Spleen (tissue), 11 donors: Measurements from ENCODE around the gene KBTBD2. TPM values are rescaled to one million over a fixed set of nuclear protein-coding genes. Genes with fewer than 3 reads are reported as not detected.

Experiments used
- DNase-seq: peaks from one replicate; pipeline ENCODE4 v3.0.0-alpha.2; 2020
- H3K27ac ChIP-seq, 8 donors: fragments of 200-600 bp; sonication (generic) in 7 of 8; 1 replicate in 4 of 8; 2 replicates in 4 of 8; pipeline versions ENCODE4 v1.5.0 to v1.8.0; 2016 to 2021; ENCODE audit warnings: inconsistent platforms in 4 of 8, mild to moderate bottlenecking in 4 of 8, moderate library complexity in 1 of 8
- H3K27me3 ChIP-seq, 7 donors: fragments of 200-600 bp; sonication (generic) in 6 of 7; replicated peaks in 1 of 7; 1 replicate in 4 of 7; 2 replicates in 3 of 7; pipeline versions ENCODE4 v1.5.0 to v1.8.0; 2016 to 2021; ENCODE audit warnings: inconsistent platforms in 3 of 7, mild to moderate bottlenecking in 1 of 7
- H3K36me3 ChIP-seq, 6 donors: fragments of 200-600 bp; sonication (generic) in 5 of 6; 1 replicate in 4 of 6; 2 replicates in 2 of 6; pipeline versions ENCODE4 v1.5.0 to v1.8.0; 2016 to 2021; ENCODE audit warnings: inconsistent platforms in 2 of 6
- H3K4me1 ChIP-seq, 6 donors: fragments of 200-600 bp; sonication (generic) in 5 of 6; 1 replicate in 3 of 6; 2 replicates in 3 of 6; pipeline versions ENCODE4 v1.5.0 to v1.8.0; 2016 to 2021; ENCODE audit warnings: inconsistent platforms in 3 of 6
- H3K4me3 ChIP-seq, 8 donors: fragments of 200-600 bp; sonication (generic) in 7 of 8; 1 replicate in 4 of 8; 2 replicates in 4 of 8; pipeline versions ENCODE4 v1.5.0 to v1.8.0; 2016 to 2021; ENCODE audit warnings: inconsistent platforms in 4 of 8, mild to moderate bottlenecking in 4 of 8, moderate library complexity in 2 of 8
- H3K9me3 ChIP-seq, 8 donors: fragments of 200-600 bp; sonication (generic) in 7 of 8; 1 replicate in 4 of 8; 2 replicates in 4 of 8; pipeline versions ENCODE4 v1.5.0 to v1.8.0; 2016 to 2021; ENCODE audit warnings: inconsistent platforms in 4 of 8
- POLR2A ChIP-seq, 3 donors: fragments of 450-650 bp; IDR thresholded peaks; one replicate each; pipeline ENCODE4 v1.5.1; 2017; ENCODE audit warnings: antibody characterized with exemption in 3 of 3, mild to moderate bottlenecking in 1 of 3
- POLR2AphosphoS5 ChIP-seq, 3 donors: sonication (generic); formaldehyde crosslinking; IDR thresholded peaks; one replicate each; pipeline ENCODE4 v1.5.1; 2017; ENCODE audit warnings: antibody characterized with exemption in 3 of 3
- WGBS, 5 donors: extraction: QIAGEN DNeasy Blood & Tissue Kit in 3 of 5; methylation state at CpG; one replicate each; pipeline versions ENCODE4 v1.1.5 to v1.1.7; 2013 to 2018; 5-methylcytosine and 5-hydroxymethylcytosine counted together
- intact Hi-C: fragments of 100-400 bp; cut with DNase I; formaldehyde crosslinking; loops from one replicate; pipeline ENCODE4 v1.15.0; 2023; ENCODE audit warnings: low total_unique reads
- polyA plus RNA-seq, 3 donors: library from polyadenylated mRNA; stranded (reverse); fragments of 200-250 nt; gene quantifications; one replicate each; pipeline ENCODE4 v1.2.1, GENCODE V29; 2013
- total RNA-seq, 7 donors: library from RNA; depleted of rRNA in 3 of 7; stranded (reverse); fragments of >200 nt in 3 of 7; fragmentation: NEBNext Ultra II Directional in 4 of 7; extraction: Animal tissue kit (Norgen Biotek cat#: 25700) in 4 of 7; gene quantifications; one replicate each; pipeline versions ENCODE4 v1.1.0 to v1.2.1, GENCODE V29; 2016 to 2021
- TF ChIP-seq, protein P1 (sequence below), 11 experiments: fragments of 200-600 bp in 7 of 11; fragments of 450-650 bp in 4 of 11; sonication (generic) in 4 of 11; IDR thresholded peaks in 8 of 11; conservative IDR thresholded peaks in 3 of 11; 1 replicate in 7 of 11; 2 replicates in 4 of 11; pipeline versions ENCODE4 v1.4.0 to v1.8.0; 2016 to 2021; ENCODE audit warnings: antibody characterized with exemption in 11 of 11, inconsistent platforms in 4 of 11, mild to moderate bottlenecking in 1 of 11
- donor health status: healthy with polysubstance abuse.
- donor health status: DM: no; HTN: no; CAD: no; lungs with moderate emphysema.
- donor health status: DM: no; HTN: no; CAD: no.
- donor health status: Bipolar disorder and iron deficiency.
- donor health status: healthy.
- donor health status: DM: no; HTN: no; CAD: no.
- donor health status: DM: yes; HTN: yes; CAD: no.

Gene KBTBD2
- total and polyA plus RNA-seq, 10 donors = 15.6 to 80.8 (median 59.6) TPM

GRCh38 chr7:32871624-32872371 is 19.8 kb downstream of the KBTBD2 start:
- 73 to 92% (median 88%) methylated on average over 4 of the region's 4 CpGs for WGBS, 5 donors
- Histone ChIP-seq H3K4me3 (no peak overlapping the region), H3K4me1 (peaks cover 0 to 42% (median 16%) of the 10 kb centered on the region in 6 donors), H3K27me3 (no peaks in the 10 kb centered on the region), H3K27ac (no peak overlapping the region), H3K9me3 (no peaks in the 10 kb centered on the region), H3K36me3 (peaks cover 0 to 97% (median 60%) of the 10 kb centered on the region in 6 donors)
- intact Hi-C loops = no loop called here
- no peak for DNase-seq
- TF ChIP-seq, protein P1, sequence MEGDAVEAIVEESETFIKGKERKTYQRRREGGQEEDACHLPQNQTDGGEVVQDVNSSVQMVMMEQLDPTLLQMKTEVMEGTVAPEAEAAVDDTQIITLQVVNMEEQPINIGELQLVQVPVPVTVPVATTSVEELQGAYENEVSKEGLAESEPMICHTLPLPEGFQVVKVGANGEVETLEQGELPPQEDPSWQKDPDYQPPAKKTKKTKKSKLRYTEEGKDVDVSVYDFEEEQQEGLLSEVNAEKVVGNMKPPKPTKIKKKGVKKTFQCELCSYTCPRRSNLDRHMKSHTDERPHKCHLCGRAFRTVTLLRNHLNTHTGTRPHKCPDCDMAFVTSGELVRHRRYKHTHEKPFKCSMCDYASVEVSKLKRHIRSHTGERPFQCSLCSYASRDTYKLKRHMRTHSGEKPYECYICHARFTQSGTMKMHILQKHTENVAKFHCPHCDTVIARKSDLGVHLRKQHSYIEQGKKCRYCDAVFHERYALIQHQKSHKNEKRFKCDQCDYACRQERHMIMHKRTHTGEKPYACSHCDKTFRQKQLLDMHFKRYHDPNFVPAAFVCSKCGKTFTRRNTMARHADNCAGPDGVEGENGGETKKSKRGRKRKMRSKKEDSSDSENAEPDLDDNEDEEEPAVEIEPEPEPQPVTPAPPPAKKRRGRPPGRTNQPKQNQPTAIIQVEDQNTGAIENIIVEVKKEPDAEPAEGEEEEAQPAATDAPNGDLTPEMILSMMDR (IDR thresholded peaks at IDR 0.05 in 8 of 11, conservative IDR thresholded peaks at IDR 0.05 in 3 of 11) = no peak
- no peak for TF ChIP-seq POLR2AphosphoS5 (IDR thresholded peaks at IDR 0.05)
- TF ChIP-seq POLR2A (IDR thresholded peaks at IDR 0.05) = no peak

DNA sequence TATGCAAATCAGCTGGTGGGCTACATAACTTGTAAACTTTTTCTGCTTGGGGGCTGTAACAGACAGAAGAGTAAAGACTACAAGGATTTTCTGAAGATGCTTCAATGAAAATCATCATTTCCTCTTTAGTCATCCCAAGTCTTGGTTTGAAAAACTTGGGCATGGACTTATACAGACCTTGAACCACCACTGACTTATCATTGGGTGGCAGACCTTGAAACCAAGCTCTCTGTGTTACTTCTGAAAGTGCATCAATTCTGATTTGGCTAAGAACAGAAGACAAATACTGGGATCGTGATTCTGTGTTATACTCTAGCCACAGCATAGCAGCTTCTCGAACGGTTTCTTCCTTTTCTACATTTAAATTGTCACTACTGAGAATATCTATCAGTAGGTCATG is 21.3 kb downstream of the KBTBD2 start:
- peaks cover 0 to 91% (median 58%) of the 10 kb centered on the region in 6 donors for H3K36me3 ChIP-seq
- H3K4me1 ChIP-seq = peaks cover 0 to 27% (median 7%) of the 10 kb centered on the region in 6 donors
- no peak overlapping the region for H3K4me3 ChIP-seq
- 86 to 93% (median 92%) methylated on average over 3 of the region's 3 CpGs for WGBS, 5 donors
- intact Hi-C loops = no loop called here
- no peak for TF ChIP-seq POLR2AphosphoS5 (IDR thresholded peaks at IDR 0.05)
- TF ChIP-seq, protein P1 (IDR thresholded peaks at IDR 0.05 in 8 of 11, conservative IDR thresholded peaks at IDR 0.05 in 3 of 11) = no peak
- TF ChIP-seq POLR2A (IDR thresholded peaks at IDR 0.05) = no peak
- H3K27ac ChIP-seq = no peak overlapping the region
- peaks cover 0 to 11% (median 9%) of the 10 kb centered on the region in 8 donors for H3K9me3 ChIP-seq
- no peaks in the 10 kb centered on the region for H3K27me3 ChIP-seq
- no peak for DNase-seq

- Histone ChIP-seq H3K4me3 (no peak overlapping the region), H3K9me3 (peaks cover 0 to 16% (median 9%) of the 10 kb centered on the region in 8 donors), H3K36me3 (peaks cover 0 to 85% (median 52%) of the 10 kb centered on the region in 6 donors), H3K27ac (no peak overlapping the region), H3K27me3 (no peaks in the 10 kb centered on the region), H3K4me1 (peaks cover 0 to 22% (median 7%) of the 10 kb centered on the region in 6 donors)
- TF ChIP-seq, protein P1 (IDR thresholded peaks at IDR 0.05 in 8 of 11, conservative IDR thresholded peaks at IDR 0.05 in 3 of 11) = no peak
- no peak for TF ChIP-seq POLR2A (IDR thresholded peaks at IDR 0.05)
- no peak for DNase-seq
- whole genome bisulfite sequencing, 5 donors = 95 to 98% (median 97%) methylated on average over 7 of the region's 7 CpGs
- intact Hi-C loops = no loop called here
Measured at GRCh38 chr7:32869716-32870115, 21.8 kb downstream of the KBTBD2 start.

GRCh38 chr7:32868116-32868515 is 23.4 kb downstream of the KBTBD2 start:
- Histone ChIP-seq H3K9me3 (peaks cover 0 to 16% (median 9%) of the 10 kb centered on the region in 8 donors), H3K4me3 (no peak overlapping the region), H3K27me3 (no peaks in the 10 kb centered on the region), H3K4me1 (peaks cover 0 to 19% (median 7%) of the 10 kb centered on the region in 6 donors), H3K27ac (no peak overlapping the region), H3K36me3 (peaks cover 0 to 69% (median 37%) of the 10 kb centered on the region in 6 donors)
- DNase-seq = no peak
- TF ChIP-seq, protein P1 (IDR thresholded peaks at IDR 0.05 in 8 of 11, conservative IDR thresholded peaks at IDR 0.05 in 3 of 11) = no peak
- TF ChIP-seq POLR2A (IDR thresholded peaks at IDR 0.05) (no peak), POLR2AphosphoS5 (IDR thresholded peaks at IDR 0.05) (no peak)
- WGBS, 5 donors = 84 to 99% (median 95%) methylated on average over 4 of the region's 4 CpGs
- intact Hi-C loops = no loop called here
